DMS79 (cell line): ENCODE measurements around the gene UBALD2.
"Not testable (repeated sequence)": the region's sequence is repeated elsewhere in the genome, so short reads cannot be mapped to it uniquely, and the experiment has no call there.

Source experiments
- DNase-seq: peaks from one replicate; lab custom pipeline; 2025; lab: John Stamatoyannopoulos, UW

The UBALD2 gene

GRCh38 chr17:76264755-76265623 lies at the start of gene UBALD2:
TSS of gene UBALD2 (plus strand) at chr17:76265348. CDS start at chr17:76265506, 158 bp downstream.
- DNase-seq = peak; percentile 95

GRCh38 chr17:76217081-76217480 lies 48.1 kb upstream of the UBALD2 start:
- DNase-seq = no peak

- no peak for DNase-seq
These were observed 45.3 kb upstream of the UBALD2 start for GRCh38 chr17:76219670-76220383.

- DNase-seq = no peak
These were observed 41.3 kb upstream of the UBALD2 start for GRCh38 chr17:76223802-76224201.

GRCh38 chr17:76225373-76226086 lies 39.6 kb upstream of the UBALD2 start:
- not testable (repeated sequence) for DNase-seq

- not testable (repeated sequence) for DNase-seq
These were observed 38.4 kb upstream of the UBALD2 start for GRCh38 chr17:76226749-76227148.

- DNase-seq = no peak
These were observed 32.8 kb upstream of the UBALD2 start for GRCh38 chr17:76232342-76232741.

- no peak for DNase-seq
These were observed 31.4 kb upstream of the UBALD2 start for GRCh38 chr17:76233588-76234353.

- DNase-seq = no peak
These were observed 30.8 kb upstream of the UBALD2 start for GRCh38 chr17:76234354-76234679.

- DNase-seq = no peak
These were observed 29.3 kb upstream of the UBALD2 start for GRCh38 chr17:76235883-76236282.

GRCh38 chr17:76236603-76237002 lies 28.5 kb upstream of the UBALD2 start:
- no peak for DNase-seq

- DNase-seq = no peak
These were observed 27.3 kb upstream of the UBALD2 start for GRCh38 chr17:76237859-76238313.

- DNase-seq = no peak
These were observed 26.2 kb upstream of the UBALD2 start for GRCh38 chr17:76238847-76239537.

GRCh38 chr17:76239538-76240274 lies 25.4 kb upstream of the UBALD2 start:
- no peak for DNase-seq

GRCh38 chr17:76240461-76241203 lies 24.5 kb upstream of the UBALD2 start, which contains the start of gene RNF157:
TSS of gene RNF157 (minus strand) at chr17:76240493. CDS start at chr17:76240240, 253 bp downstream.
- DNase-seq = no peak

GRCh38 chr17:76241204-76241538 lies 24.0 kb upstream of the UBALD2 start:
- no peak for DNase-seq

- DNase-seq = no peak
These were observed 23.4 kb upstream of the UBALD2 start for GRCh38 chr17:76241691-76242255.

- DNase-seq = no peak
These were observed 21.1 kb upstream of the UBALD2 start for GRCh38 chr17:76243826-76244679.
